Anterior cingulate cortex (tissue), 58 donors: ENCODE data around the gene PTPN21.

ENCODE experiments used
- DNase-seq, 58 donors: peaks; one replicate each; lab custom pipeline; 2025; lab: John Stamatoyannopoulos, UW

PTPN21 gene

GRCh38 chr14:88515499-88516221 lies 39.1 kb downstream of the PTPN21 start:
- no peak for DNase-seq

- no peak for DNase-seq
Observed at GRCh38 chr14:88507208-88507607, 47.6 kb downstream of the PTPN21 start.

GRCh38 chr14:88505621-88506020 lies 49.2 kb downstream of the PTPN21 start:
- DNase-seq, result no peak

GRCh38 chr14:88504602-88505001 lies 50.2 kb downstream of the PTPN21 start:
- DNase-seq, result no peak

- no peak for DNase-seq
Observed at GRCh38 chr14:88503754-88504406, 50.9 kb downstream of the PTPN21 start.

GRCh38 chr14:88502740-88503139 lies 52.1 kb downstream of the PTPN21 start:
- DNase-seq, result no peak

- DNase-seq, result no peak
Observed at GRCh38 chr14:88500611-88501010, 54.2 kb downstream of the PTPN21 start.

GRCh38 chr14:88499225-88499624 lies 55.6 kb downstream of the PTPN21 start:
- DNase-seq, result no peak

GRCh38 chr14:88496414-88496813 lies 58.4 kb downstream of the PTPN21 start:
- DNase-seq, result no peak

- no peak for DNase-seq
Observed at GRCh38 chr14:88493392-88494185, 61.2 kb downstream of the PTPN21 start.

GRCh38 chr14:88492272-88493089 lies 62.3 kb downstream of the PTPN21 start:
- peak in 42 of 58 donors; percentile 5 to 72 (median 38) for DNase-seq

- no peak for DNase-seq
Observed at GRCh38 chr14:88490168-88490567, 64.6 kb downstream of the PTPN21 start.

GRCh38 chr14:88488897-88489296 lies 65.9 kb downstream of the PTPN21 start:
- no peak for DNase-seq

- DNase-seq, result peak in 16 of 58 donors; percentile 2 to 51 (median 19)
Observed at GRCh38 chr14:88488081-88488480, 66.7 kb downstream of the PTPN21 start.

- DNase-seq, result no peak
Observed at GRCh38 chr14:88482524-88482923, 72.3 kb downstream of the PTPN21 start.

- DNase-seq, result no peak
Observed at GRCh38 chr14:88481794-88482193, 73.0 kb downstream of the PTPN21 start.

- DNase-seq, result no peak
Observed at GRCh38 chr14:88481059-88481458, 73.7 kb downstream of the PTPN21 start.

GRCh38 chr14:88479574-88479987 lies 75.2 kb downstream of the PTPN21 start:
- DNase-seq, result no peak

- DNase-seq, result no peak
Observed at GRCh38 chr14:88478931-88479330, 75.9 kb downstream of the PTPN21 start.

GRCh38 chr14:88477513-88478250 lies 77.1 kb downstream of the PTPN21 start:
- DNase-seq, result no peak
